AG09319 (cell line): ENCODE measurements around the gene ARL3.

Experiments
- DNase-seq: peaks from one replicate; pipeline ENCODE4 v3.0.0-alpha.2; 2010; ENCODE audit warnings: low read depth; ENCODE audit errors: extremely low read depth
- TF ChIP-seq, protein P1 (sequence below): IDR thresholded peaks from 2 replicates; pipeline ENCODE4 v1.5.1; 2011; ENCODE audit warnings: low read depth, mild to moderate bottlenecking, inconsistent platforms, low read length, moderate library complexity

Gene ARL3

DNA sequence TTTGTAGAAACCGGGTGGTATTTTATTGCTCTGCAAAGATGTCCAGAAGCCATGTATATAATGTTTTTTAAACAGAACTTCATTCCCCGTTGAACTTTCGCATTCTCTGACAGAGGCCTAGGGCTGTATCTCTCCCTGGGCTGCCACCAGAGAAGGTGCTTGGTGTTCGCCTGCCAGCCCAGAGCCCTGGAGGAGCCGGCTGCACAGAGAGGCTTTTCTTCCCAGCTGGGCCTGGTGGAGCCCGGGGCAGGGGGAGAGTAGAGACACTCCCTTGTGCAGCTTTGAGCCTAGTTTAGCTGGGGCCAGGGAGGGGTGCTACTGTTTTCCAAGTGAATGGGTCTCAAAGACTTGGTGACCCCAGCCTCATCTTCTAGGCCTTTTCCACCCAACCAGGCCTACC, 83.5 kb downstream of the ARL3 start:
- DNase-seq, result no peak
- TF ChIP-seq, protein P1, sequence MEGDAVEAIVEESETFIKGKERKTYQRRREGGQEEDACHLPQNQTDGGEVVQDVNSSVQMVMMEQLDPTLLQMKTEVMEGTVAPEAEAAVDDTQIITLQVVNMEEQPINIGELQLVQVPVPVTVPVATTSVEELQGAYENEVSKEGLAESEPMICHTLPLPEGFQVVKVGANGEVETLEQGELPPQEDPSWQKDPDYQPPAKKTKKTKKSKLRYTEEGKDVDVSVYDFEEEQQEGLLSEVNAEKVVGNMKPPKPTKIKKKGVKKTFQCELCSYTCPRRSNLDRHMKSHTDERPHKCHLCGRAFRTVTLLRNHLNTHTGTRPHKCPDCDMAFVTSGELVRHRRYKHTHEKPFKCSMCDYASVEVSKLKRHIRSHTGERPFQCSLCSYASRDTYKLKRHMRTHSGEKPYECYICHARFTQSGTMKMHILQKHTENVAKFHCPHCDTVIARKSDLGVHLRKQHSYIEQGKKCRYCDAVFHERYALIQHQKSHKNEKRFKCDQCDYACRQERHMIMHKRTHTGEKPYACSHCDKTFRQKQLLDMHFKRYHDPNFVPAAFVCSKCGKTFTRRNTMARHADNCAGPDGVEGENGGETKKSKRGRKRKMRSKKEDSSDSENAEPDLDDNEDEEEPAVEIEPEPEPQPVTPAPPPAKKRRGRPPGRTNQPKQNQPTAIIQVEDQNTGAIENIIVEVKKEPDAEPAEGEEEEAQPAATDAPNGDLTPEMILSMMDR, result no peak

DNA sequence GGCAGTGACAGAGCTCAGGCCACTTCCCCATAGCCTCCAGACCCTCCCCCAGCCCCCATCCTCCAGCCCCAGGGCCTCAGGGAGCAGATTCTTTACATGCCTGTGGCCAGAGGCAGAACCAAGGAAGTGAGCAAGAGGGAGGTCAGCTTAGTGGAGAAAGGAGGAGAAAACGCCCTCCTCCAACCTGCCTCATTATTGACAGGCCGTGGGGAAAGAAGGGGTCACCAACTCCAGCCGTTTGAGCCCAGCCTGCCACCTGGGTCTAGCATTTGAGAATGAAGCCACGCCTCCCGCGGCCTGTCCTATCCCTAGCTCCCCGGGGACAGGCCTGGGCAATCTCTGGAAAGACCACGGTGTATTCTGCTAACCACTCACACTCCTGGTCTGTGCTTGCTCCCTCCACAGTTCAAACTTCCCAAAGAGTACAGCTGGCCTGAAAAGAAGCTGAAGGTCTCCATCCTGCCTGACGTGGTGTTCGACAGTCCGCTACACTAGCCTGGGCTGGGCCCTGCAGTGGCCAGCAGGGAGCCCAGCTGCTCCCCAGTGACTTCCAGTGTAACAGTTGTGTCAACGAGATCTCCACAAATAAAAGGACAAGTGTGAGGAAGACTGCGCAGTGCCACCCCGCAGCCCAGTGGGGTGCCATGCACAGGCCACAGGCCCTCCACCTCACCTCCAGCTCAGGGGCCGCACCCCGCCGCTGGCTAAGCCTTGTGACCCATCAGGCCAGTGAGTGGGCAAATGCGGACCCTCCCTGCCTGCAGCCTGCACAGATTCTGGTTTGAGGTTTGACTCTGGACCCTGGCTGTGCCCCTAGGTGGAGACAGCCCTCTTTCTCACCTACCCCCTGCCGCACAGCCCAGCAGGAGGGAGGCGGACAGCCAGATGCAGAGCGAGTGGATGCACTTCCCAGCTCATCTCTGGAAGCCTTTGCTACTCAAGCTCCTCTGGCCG, 84.3 kb downstream of the ARL3 start:
- TF ChIP-seq, protein P1, result no peak
- DNase-seq, result peak; percentile 52

DNA sequence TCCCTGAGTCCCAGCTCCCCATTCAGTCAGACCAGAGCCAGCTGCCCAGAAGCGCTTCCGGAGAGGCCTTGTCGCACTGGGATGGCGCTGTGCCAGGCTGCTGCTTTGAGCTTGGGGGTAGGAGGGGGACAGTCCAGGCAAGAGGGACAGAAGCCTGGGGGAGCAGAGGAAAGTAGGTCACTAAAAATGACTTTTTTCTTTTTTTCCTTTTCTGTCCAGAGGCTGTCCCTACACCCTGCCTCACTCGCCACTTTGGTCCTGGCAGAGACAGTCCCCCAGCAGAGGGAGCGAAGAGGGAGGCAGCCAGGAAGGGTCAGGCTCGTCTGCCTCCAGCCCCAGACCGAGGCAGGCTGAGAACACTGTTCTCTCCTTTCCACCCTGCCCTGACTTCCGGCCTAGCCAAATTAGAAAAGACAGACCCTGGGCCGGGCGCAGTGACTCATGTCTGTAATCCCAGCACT, 85.7 kb downstream of the ARL3 start:
- TF ChIP-seq, protein P1, result peak; percentile 10
- DNase-seq, result no peak

DNA sequence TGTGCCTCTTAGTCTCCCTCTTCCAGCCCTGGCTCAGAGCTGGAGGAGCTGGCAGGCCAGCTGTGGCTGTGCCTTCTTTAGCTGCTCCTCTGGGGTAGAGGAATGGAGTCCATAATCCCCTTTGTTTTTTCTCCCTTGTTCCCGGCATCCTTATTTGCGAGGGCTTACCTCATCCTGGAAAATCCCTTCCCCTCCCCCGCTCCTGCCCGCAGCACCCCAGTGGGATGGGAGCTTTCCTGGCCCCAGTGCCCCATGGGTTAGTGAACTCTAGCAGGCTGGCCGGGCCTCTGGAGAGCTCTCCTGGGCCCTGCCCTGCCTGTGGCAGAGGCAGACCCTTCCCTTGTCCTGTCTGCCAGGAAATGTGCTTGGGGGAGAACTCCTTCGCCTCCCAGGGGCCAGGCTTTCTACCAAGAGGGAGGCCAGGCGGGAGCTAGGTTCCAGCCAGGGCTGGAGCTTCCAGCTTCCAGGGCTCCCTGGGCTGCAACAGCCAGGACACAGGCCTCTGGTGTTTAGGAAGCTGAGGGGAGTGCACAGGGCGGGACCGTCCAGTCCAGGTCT, 86.4 kb downstream of the ARL3 start:
- TF ChIP-seq, protein P1, result no peak
- DNase-seq, result peak; percentile 47

GRCh38 chr10:102627291-102627735, 86.9 kb downstream of the ARL3 start:
- no peak for DNase-seq
- TF ChIP-seq, protein P1, result no peak

GRCh38 chr10:102626026-102626685, 88.0 kb downstream of the ARL3 start:
- TF ChIP-seq, protein P1, result no peak
- DNase-seq, result no peak
